ENCODE results near the gene UST.

The UST gene

DNA sequence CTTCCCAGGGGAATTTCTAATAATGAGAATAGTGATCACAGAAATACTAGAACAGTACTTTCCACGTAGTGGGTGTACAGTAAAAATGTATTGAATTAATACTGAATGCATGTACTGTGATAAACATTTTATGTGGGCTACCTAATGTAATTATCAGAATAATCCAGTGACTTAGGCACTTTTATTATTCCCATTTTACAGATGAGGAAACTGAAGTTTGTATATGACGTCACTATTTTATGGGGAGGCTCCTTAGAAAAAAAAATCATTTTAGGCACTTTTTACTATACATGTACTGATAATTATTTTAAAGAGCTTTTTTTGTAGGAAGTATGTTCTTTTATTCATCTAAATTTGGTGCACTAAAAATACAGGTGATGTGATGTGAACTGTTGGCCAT lies 295.1 kb downstream of the UST start:
- no peaks in the 10 kb centered on the region for H3K9me3 ChIP-seq (ENCODE audit: control insufficient read depth, low read length)
- H3K4me1 ChIP-seq (ENCODE audit: control insufficient read depth, insufficient read depth, low read length, poor library complexity, severe bottlenecking), result peaks cover 4% of the 10 kb centered on the region
- H3K36me3 ChIP-seq (ENCODE audit: control insufficient read depth, insufficient read depth, low read length), result no peaks in the 10 kb centered on the region
- no CpG with 5 or more reads among the region's 2 CpGs for WGBS, 2 experiments (ENCODE audit: insufficient coverage in 2 of 2)
- H3K27ac ChIP-seq (ENCODE audit: low read depth, low read length, severe bottlenecking), result no peak overlapping the region
- no peak overlapping the region for H3K4me3 ChIP-seq (ENCODE audit: extremely low read depth, insufficient read depth, low read length, poor library complexity, severe bottlenecking)

- Histone ChIP-seq H3K4me3 (ENCODE audit: extremely low read depth, insufficient read depth, low read length, poor library complexity, severe bottlenecking) (no peak overlapping the region), H3K4me1 (ENCODE audit: control insufficient read depth, insufficient read depth, low read length, poor library complexity, severe bottlenecking) (no peaks in the 10 kb centered on the region), H3K9me3 (ENCODE audit: control insufficient read depth, low read length) (no peaks in the 10 kb centered on the region), H3K27ac (ENCODE audit: low read depth, low read length, severe bottlenecking) (no peak overlapping the region), H3K36me3 (ENCODE audit: control insufficient read depth, insufficient read depth, low read length) (no peaks in the 10 kb centered on the region)
- 86 to 96% methylated on average over 7 to 8 of the region's 10 CpGs for WGBS, 2 experiments (ENCODE audit: insufficient coverage in 2 of 2)
Observed at GRCh38 chr6:149043476-149044130, 296.8 kb downstream of the UST start.

GRCh38 chr6:149044528-149044927 lies 297.7 kb downstream of the UST start:
- 93 to 96% methylated on average over 7 of the region's 8 CpGs for WGBS, 2 experiments (ENCODE audit: insufficient coverage in 2 of 2)

GRCh38 chr6:149045404-149045803 lies 298.6 kb downstream of the UST start:
- H3K36me3 ChIP-seq (ENCODE audit: control insufficient read depth, insufficient read depth, low read length), result no peaks in the 10 kb centered on the region
- no peak overlapping the region for H3K4me3 ChIP-seq (ENCODE audit: extremely low read depth, insufficient read depth, low read length, poor library complexity, severe bottlenecking)
- WGBS, 2 experiments (ENCODE audit: insufficient coverage in 2 of 2), result 95% methylated on average over 2 of the region's 2 CpGs; no CpG with 5 or more reads in 1 of the 2 experiments
- no peaks in the 10 kb centered on the region for H3K4me1 ChIP-seq (ENCODE audit: control insufficient read depth, insufficient read depth, low read length, poor library complexity, severe bottlenecking)
- H3K9me3 ChIP-seq (ENCODE audit: control insufficient read depth, low read length), result no peaks in the 10 kb centered on the region
- no peak overlapping the region for H3K27ac ChIP-seq (ENCODE audit: low read depth, low read length, severe bottlenecking)

More at GRCh38 chr6:149044528-149044927, 297.7 kb downstream of the UST start:
- no peaks in the 10 kb centered on the region for H3K4me1 ChIP-seq (ENCODE audit: control insufficient read depth, insufficient read depth, low read length, poor library complexity, severe bottlenecking)
- no peaks in the 10 kb centered on the region for H3K36me3 ChIP-seq (ENCODE audit: control insufficient read depth, insufficient read depth, low read length)
- H3K4me3 ChIP-seq (ENCODE audit: extremely low read depth, insufficient read depth, low read length, poor library complexity, severe bottlenecking), result no peak overlapping the region
- H3K27ac ChIP-seq (ENCODE audit: low read depth, low read length, severe bottlenecking), result no peak overlapping the region
- H3K9me3 ChIP-seq (ENCODE audit: control insufficient read depth, low read length), result no peaks in the 10 kb centered on the region

GRCh38 chr6:149046164-149046821 lies 299.5 kb downstream of the UST start:
- Histone ChIP-seq H3K9me3 (ENCODE audit: control insufficient read depth, low read length) (no peaks in the 10 kb centered on the region), H3K4me3 (ENCODE audit: extremely low read depth, insufficient read depth, low read length, poor library complexity, severe bottlenecking) (no peak overlapping the region), H3K4me1 (ENCODE audit: control insufficient read depth, insufficient read depth, low read length, poor library complexity, severe bottlenecking) (no peaks in the 10 kb centered on the region), H3K36me3 (ENCODE audit: control insufficient read depth, insufficient read depth, low read length) (no peaks in the 10 kb centered on the region), H3K27ac (ENCODE audit: low read depth, low read length, severe bottlenecking) (no peak overlapping the region)
- WGBS, 2 experiments (ENCODE audit: insufficient coverage in 2 of 2), result 100% methylated on average over 2 to 3 of the region's 6 CpGs

- Histone ChIP-seq H3K4me1 (ENCODE audit: control insufficient read depth, insufficient read depth, low read length, poor library complexity, severe bottlenecking) (no peaks in the 10 kb centered on the region), H3K9me3 (ENCODE audit: control insufficient read depth, low read length) (no peaks in the 10 kb centered on the region), H3K36me3 (ENCODE audit: control insufficient read depth, insufficient read depth, low read length) (no peaks in the 10 kb centered on the region), H3K27ac (ENCODE audit: low read depth, low read length, severe bottlenecking) (no peak overlapping the region), H3K4me3 (ENCODE audit: extremely low read depth, insufficient read depth, low read length, poor library complexity, severe bottlenecking) (no peak overlapping the region)
- WGBS, 2 experiments (ENCODE audit: insufficient coverage in 2 of 2), result 54% methylated on average over 3 of the region's 3 CpGs; no CpG with 5 or more reads in 1 of the 2 experiments
Observed at GRCh38 chr6:149046822-149047246, 300.0 kb downstream of the UST start.

DNA sequence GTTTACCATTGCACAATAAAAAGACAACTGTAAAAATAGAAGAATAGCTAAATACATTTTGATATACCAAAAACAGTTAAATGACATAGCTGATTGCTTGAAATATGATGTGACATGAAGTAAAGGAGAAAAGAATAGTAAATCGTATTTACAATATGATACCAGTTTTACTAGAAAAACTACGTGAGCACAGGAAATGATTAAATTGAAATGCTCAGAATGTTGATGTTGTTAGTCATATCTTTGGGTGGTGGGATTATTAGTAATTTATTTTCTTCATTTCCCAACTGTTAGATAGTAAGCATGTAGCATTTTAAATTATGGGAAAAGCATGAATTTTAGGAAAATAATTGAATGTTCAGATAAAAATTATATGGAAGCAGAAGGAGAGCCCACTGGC lies 302.4 kb downstream of the UST start:
- H3K4me1 ChIP-seq (ENCODE audit: control insufficient read depth, insufficient read depth, low read length, poor library complexity, severe bottlenecking), result no peaks in the 10 kb centered on the region
- 90% methylated on average over 2 of the region's 2 CpGs; no CpG with 5 or more reads in 1 of the 2 experiments for WGBS, 2 experiments (ENCODE audit: insufficient coverage in 2 of 2)
- H3K9me3 ChIP-seq (ENCODE audit: control insufficient read depth, low read length), result no peaks in the 10 kb centered on the region
- no peaks in the 10 kb centered on the region for H3K36me3 ChIP-seq (ENCODE audit: control insufficient read depth, insufficient read depth, low read length)
- no peak overlapping the region for H3K27ac ChIP-seq (ENCODE audit: low read depth, low read length, severe bottlenecking)
- H3K4me3 ChIP-seq (ENCODE audit: extremely low read depth, insufficient read depth, low read length, poor library complexity, severe bottlenecking), result no peak overlapping the region

- WGBS, 2 experiments (ENCODE audit: insufficient coverage in 2 of 2), result no CpG with 5 or more reads among the region's 1 CpG
- Histone ChIP-seq H3K36me3 (ENCODE audit: control insufficient read depth, insufficient read depth, low read length) (no peaks in the 10 kb centered on the region), H3K4me1 (ENCODE audit: control insufficient read depth, insufficient read depth, low read length, poor library complexity, severe bottlenecking) (no peaks in the 10 kb centered on the region), H3K4me3 (ENCODE audit: extremely low read depth, insufficient read depth, low read length, poor library complexity, severe bottlenecking) (no peak overlapping the region), H3K27ac (ENCODE audit: low read depth, low read length, severe bottlenecking) (no peak overlapping the region), H3K9me3 (ENCODE audit: control insufficient read depth, low read length) (no peaks in the 10 kb centered on the region)
Observed at GRCh38 chr6:149050160-149050559, 303.3 kb downstream of the UST start.

DNA sequence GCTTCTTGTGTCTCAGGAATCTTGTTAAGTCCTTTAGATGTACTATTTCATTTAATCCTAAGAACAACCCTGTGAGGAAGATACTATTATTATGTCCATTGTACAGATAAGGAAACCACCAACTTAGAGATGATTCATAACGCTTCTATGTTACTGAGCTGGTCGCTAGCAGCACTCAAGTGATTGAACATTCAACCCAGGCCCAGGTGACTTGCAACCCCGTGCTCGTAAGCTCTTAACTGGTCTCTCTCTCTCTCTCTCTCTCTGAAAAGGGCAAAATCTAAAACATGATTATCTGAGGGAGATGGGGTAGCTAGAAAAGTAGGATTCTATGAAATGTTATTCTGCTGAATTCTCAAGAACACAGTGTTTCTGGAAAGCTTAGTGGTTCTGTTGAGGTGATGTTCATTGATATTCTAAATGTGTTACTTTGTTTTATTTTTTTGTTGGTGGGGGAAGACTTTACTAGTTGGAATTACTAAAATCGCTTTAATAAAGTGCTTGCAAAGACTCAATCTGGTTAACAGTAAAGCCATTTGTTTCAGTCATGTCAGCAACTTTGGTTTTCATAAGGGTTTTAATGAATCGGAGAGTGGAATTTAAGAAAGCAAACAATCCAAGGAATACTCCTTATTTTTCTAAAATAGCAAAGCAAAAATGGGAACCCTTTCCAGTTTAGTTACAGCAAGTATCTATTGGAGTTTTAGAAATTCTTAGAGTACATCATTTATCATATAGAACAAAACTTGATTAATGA lies 305.7 kb downstream of the UST start:
- H3K36me3 ChIP-seq (ENCODE audit: control insufficient read depth, insufficient read depth, low read length), result no peaks in the 10 kb centered on the region
- H3K4me1 ChIP-seq (ENCODE audit: control insufficient read depth, insufficient read depth, low read length, poor library complexity, severe bottlenecking), result no peaks in the 10 kb centered on the region
- H3K4me3 ChIP-seq (ENCODE audit: extremely low read depth, insufficient read depth, low read length, poor library complexity, severe bottlenecking), result no peak overlapping the region
- no peak overlapping the region for H3K27ac ChIP-seq (ENCODE audit: low read depth, low read length, severe bottlenecking)
- no peaks in the 10 kb centered on the region for H3K9me3 ChIP-seq (ENCODE audit: control insufficient read depth, low read length)
- 86 to 100% methylated on average over 1 to 4 of the region's 6 CpGs for WGBS, 2 experiments (ENCODE audit: insufficient coverage in 2 of 2)

DNA sequence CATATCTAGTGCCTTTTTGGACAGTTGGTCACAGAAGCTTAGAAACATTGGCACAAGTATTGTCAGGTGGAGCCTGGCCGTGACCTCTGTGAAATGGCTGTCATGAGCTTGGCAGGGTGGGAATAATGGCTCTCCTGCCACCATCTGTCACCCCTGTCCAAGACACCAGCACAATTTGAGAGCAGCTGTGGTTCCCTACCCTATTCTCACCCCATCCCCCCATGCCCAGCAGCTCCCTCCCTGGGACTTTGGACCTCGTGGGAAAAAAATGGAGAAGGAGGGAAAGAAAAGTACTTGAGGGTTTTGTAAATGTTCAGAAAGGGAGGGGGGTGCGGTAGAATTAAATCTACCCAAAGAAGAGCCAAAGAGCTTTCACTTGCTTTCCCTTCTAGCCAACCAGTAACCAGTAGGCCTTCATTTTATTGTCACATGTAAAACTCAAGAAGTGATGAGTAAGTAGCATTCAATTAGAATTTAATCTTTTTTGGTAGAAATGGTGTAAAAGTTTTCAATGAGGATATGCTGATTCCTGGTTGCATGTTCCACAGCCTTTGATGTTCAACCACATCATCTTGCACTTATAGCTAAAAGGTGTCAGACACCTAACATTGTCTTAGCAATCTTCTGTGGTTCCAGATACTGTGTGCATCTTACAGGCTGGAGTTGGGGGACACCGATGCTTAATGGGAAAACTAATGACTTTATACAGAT lies 307.2 kb downstream of the UST start:
- H3K9me3 ChIP-seq (ENCODE audit: control insufficient read depth, low read length), result no peaks in the 10 kb centered on the region
- WGBS, 2 experiments (ENCODE audit: insufficient coverage in 2 of 2), result 100% methylated on average over 1 of the region's 4 CpGs; no CpG with 5 or more reads in 1 of the 2 experiments
- no peaks in the 10 kb centered on the region for H3K36me3 ChIP-seq (ENCODE audit: control insufficient read depth, insufficient read depth, low read length)
- H3K4me3 ChIP-seq (ENCODE audit: extremely low read depth, insufficient read depth, low read length, poor library complexity, severe bottlenecking), result no peak overlapping the region
- H3K4me1 ChIP-seq (ENCODE audit: control insufficient read depth, insufficient read depth, low read length, poor library complexity, severe bottlenecking), result peaks cover 4% of the 10 kb centered on the region
- H3K27ac ChIP-seq (ENCODE audit: low read depth, low read length, severe bottlenecking), result no peak overlapping the region
